Fibroblast of gingiva (primary cell): ENCODE results near the gene CBL.
A peak's percentile ranks its signal among the peaks of the same experiment; 100 is the strongest.

Experiments used
- DNase-seq: peaks from one replicate; pipeline ENCODE4 v3.0.0-alpha.2; 2011; ENCODE audit warnings: low read depth

CBL gene

GRCh38 chr11:119310682-119311052 lies 104.5 kb downstream of the CBL start:
- no peak for DNase-seq

DNA sequence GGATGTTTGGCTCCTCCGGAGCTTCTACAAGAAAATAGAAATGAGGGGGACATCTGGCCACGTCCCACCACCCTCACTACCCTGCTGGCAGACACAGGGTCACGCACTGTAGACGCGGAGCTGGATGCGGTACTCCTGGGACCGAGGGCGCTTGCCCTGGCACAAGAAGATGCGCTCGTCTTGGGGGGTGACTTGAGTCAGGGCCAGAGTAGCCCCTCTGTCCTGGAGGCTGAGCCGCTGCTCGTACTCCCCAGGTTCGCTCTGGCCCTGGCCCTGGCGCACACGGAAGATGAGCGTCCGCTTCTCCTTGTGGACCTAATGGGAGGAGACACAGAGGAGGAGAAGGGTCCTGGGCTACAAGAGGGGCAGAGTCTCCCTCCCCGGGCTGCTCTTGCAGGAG lies 108.6 kb downstream of the CBL start:
- no peak for DNase-seq

- DNase-seq, result no peak
These were observed 109.2 kb downstream of the CBL start for GRCh38 chr11:119315131-119316015.

DNA sequence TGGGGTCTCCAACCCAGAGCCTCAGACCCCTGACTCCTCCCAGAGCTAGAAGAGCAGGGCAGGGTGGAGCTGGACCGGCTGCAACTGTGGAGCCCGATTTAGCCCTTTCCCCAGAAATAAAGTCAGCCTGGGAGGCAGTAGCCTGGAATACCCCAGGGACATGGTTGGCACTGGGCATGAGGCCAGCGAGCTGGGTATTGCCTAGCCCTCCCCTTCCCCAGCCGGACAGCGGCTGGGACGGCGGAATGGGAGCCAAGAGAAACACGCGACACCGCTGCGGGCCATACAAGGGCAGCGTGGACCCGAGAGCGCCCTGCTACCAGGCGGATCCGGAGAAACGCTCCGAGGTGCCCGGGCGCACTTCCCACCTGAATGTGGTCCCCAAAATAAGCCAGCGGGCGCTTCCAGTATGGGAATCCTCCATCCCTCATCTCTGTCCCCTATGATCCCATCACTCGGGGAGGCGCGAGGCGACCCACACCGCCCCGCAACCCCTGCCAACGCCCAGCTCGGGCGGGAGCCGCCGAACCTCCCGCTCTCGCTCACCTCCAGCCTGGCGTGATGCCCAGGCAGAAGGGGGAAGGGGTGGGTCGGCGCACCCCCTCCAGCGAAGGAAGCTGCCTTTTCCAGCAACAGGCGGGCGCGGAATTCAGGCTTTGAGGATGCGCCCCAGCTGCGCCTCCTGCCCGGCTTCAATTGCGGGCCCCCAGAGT lies 110.0 kb downstream of the CBL start:
- DNase-seq, result no peak

- no peak for DNase-seq
These were observed 110.8 kb downstream of the CBL start, which contains the start of gene MCAM for GRCh38 chr11:119316729-119317591. Gene MCAM, minus strand, starts transcription at chr11:119317130. Its CDS starts 29 bp downstream, at chr11:119317101.

- DNase-seq, result no peak
These were observed 111.6 kb downstream of the CBL start for GRCh38 chr11:119317592-119318239.

GRCh38 chr11:119318240-119319135 lies 112.3 kb downstream of the CBL start:
- DNase-seq, result peak; percentile 16

- no peak for DNase-seq
These were observed 113.1 kb downstream of the CBL start for GRCh38 chr11:119319136-119319699.

GRCh38 chr11:119319700-119320239 lies 113.6 kb downstream of the CBL start:
- DNase-seq, result no peak

GRCh38 chr11:119320240-119320775 lies 114.2 kb downstream of the CBL start:
- no peak for DNase-seq

DNA sequence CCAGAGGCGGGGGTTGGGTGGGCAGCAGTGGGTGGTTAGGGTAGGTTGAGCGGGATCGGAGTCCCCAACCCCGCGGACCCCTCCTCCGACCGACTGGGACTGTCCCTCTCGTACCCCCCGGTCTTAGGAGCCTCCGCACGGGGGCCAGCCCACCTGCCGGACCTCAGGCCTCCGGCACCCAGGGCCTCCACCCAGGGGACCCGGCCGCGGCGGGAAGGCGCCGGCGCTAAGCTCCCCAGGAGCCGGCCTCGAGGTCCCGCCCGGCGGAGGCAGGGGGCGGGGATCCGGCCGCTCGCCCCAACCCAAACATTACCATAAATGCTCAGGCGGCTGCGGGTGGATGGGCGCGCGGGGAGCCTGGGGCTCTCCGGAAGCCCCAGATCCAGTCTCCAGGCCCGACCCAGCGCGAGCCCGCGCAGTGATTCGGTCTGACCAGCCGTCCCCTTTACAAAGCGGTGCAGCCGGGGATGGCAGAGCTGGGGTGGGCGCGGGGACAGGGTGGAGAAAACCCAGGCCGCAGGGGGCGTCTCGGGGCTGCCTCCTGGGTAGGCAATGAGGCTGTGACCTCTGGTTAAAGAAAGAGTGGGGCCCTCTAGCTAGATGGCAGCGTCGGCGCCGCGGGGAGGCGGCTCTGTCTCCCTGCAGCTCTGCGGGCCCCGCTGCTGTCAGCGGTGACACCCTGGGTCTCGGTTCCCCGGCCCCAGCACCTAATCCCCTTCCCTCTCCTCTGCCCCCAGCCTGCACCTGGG lies 114.8 kb downstream of the CBL start:
- DNase-seq, result peak; percentile 32

DNA sequence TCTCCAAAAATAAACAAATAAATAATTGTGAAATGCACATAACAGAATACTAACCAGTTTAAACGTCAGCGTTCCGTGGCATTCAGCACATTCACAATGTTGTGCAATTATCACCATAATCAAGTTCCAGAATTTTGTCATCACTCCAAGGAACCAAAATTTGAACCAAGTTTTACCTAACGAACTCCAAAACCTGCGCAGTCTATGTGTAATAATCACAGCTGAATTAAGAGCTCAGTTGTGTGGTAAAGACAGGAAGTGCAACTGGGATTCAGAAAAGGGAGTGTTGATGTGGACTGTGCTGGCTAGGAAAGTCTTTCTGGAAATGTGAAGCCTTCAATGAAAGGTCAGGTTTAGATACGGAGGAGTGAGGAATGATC lies 116.2 kb downstream of the CBL start:
- peak; percentile 42 for DNase-seq

DNA sequence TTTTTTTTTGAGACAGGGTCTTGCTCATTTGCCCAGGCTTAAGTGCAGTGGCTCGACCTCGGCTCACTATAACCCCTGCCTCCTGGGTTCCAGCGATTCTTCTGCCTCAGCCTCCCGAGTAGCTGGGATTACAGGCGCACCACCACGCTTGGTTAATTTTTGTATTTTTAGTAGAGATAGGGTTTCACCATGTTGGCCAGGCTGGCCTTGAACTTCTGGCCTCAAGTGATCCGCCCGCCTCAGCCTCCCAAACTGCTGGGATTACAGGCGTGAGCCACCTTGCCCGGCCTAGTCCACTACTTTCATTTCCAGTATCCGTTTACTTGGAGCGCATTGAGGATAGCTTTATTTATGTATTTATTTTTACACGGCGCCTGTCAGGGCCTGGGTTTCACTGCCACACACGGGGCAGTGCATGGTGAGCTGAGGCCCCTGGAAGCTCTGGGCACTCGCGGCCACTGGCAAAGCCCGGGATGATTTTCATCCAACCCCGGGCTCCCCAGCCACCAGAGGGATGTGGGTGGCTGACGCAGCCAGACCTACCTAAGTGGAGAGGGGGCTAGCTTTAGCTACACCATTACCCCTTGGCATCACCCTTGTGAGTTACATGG lies 116.9 kb downstream of the CBL start:
- DNase-seq, result no peak

- DNase-seq, result peak; percentile 35
These were observed 117.4 kb downstream of the CBL start for GRCh38 chr11:119323532-119324033.

GRCh38 chr11:119324189-119324588 lies 118.0 kb downstream of the CBL start:
- DNase-seq, result no peak

DNA sequence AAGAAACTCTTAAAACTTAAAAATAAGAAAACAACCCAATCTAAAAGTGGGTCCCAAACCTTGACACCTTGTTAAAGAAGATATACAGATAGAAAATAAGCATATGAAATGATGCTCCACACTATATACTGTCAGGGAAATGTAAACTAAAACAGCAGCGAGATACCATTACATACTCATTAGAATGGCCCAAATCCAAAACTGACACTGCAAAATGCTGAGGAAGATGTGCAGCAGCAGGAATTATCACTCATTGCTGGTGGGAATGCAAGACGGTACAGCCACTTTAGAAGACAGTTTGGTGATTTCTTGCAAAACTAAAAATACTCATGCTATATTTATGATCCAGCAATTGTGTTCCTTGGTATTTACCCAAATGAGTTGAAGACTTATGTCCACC lies 123.2 kb downstream of the CBL start:
- no peak for DNase-seq

- DNase-seq, result no peak
These were observed 124.1 kb downstream of the CBL start for GRCh38 chr11:119330237-119330636.

DNA sequence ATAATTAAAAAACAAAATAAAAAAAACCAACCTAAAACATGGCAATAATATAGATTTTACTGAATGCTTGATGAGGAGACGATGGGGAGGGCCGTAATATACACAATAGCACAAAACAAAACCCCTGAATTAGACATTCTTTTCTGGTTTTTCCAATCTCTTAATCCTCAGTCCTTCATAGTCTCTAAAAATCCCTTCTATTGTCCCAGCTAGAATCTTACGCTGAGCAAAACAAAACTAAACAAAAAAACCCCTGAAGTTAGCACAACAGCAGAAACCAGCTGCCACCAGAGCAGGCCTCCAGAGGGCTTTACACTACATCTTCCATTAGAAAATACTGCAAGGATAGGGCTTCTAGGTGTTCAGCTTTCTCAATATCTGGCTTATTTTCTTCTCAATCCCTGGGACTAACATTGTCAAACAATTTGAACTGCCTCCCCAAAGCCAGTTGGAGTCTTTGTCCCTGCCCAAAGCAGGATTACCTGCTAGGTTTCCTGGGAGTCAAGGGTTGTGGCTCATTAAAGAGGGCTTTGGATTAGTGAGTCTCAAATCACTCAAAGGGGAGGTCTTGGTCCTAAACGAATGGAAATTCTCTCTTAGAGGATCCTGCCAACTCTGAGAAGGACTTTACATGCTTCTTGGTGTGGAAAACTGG lies 126.1 kb downstream of the CBL start:
- no peak for DNase-seq
